Glutamatergic neuron (in vitro differentiated cells): ENCODE results near the gene TRMT44. TPM values are rescaled to one million over a fixed set of nuclear protein-coding genes. Genes with fewer than 3 reads are reported as not detected.

ENCODE experiments used
- DNase-seq: peaks from one replicate; pipeline ENCODE4 v3.0.0; 2022
- H3K27ac Mint-ChIP-seq: one replicate; pipeline ENCODE4 v1.8.0; 2020; ENCODE audit warnings: mild to moderate bottlenecking, mixed read lengths, inconsistent platforms; ENCODE audit not compliant: unreplicated experiment
- H3K27me3 Mint-ChIP-seq: one replicate; pipeline ENCODE4 v1.8.0; 2020; ENCODE audit warnings: mild to moderate bottlenecking, moderate library complexity, mixed read lengths, inconsistent platforms; ENCODE audit not compliant: unreplicated experiment
- H3K36me3 Mint-ChIP-seq: one replicate; pipeline ENCODE4 v1.8.0; 2020; ENCODE audit warnings: mild to moderate bottlenecking, mixed read lengths, inconsistent platforms; ENCODE audit not compliant: unreplicated experiment
- H3K4me1 Mint-ChIP-seq: one replicate; pipeline ENCODE4 v1.8.0; 2020; ENCODE audit warnings: mild to moderate bottlenecking, low read depth, mixed read lengths, inconsistent platforms; ENCODE audit not compliant: unreplicated experiment
- H3K4me3 Mint-ChIP-seq: one replicate; pipeline ENCODE4 v1.8.0; 2020; ENCODE audit warnings: mild to moderate bottlenecking, mixed read lengths, inconsistent platforms; ENCODE audit not compliant: unreplicated experiment
- H3K9me3 Mint-ChIP-seq: one replicate; pipeline ENCODE4 v1.8.0; 2020; ENCODE audit warnings: mild to moderate bottlenecking, moderate library complexity, mixed read lengths, inconsistent platforms; ENCODE audit not compliant: unreplicated experiment
- CTCF ChIP-seq: fragments of 200-600 bp; sonication (generic); IDR thresholded peaks from one replicate; pipeline ENCODE4 v1.5.0; 2021; ENCODE audit not compliant: partially characterized antibody, unreplicated experiment
- total RNA-seq: library from RNA; stranded (reverse); fragmentation: NEBNext Ultra II Directional; extraction: Animal tissue kit (Norgen Biotek cat#: 25700); gene quantifications from one replicate; pipeline ENCODE4 v1.2.1, GENCODE V29; 2021; ENCODE audit not compliant: unreplicated experiment

TRMT44 gene
- total RNA-seq, 1 donor from 2014 or later, result 23.3 TPM

DNA sequence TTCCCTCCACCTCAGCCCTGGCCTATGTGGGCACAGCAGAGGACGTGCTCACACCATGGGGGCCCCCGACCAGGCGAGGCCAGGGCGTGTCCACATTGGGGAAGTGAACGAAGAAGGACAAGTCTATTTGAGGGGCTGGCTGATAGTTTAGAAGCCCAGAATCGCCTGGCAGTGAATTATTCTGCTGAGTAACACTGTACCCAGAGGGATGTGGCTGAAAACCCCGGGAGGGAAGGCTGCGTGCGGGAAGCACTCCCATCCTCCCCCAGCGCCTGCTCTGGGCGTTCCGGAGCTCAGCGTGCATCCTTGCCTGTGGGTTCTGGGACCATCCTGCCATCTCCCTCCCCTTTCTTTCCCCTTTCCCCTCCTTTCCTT, 66.6 kb downstream of the TRMT44 start:
- no peak for DNase-seq
- no peak for TF ChIP-seq CTCF
- Mint-ChIP-seq H3K9me3 (peaks cover 6% of the 10 kb centered on the region), H3K4me3 (peak overlapping the region; percentile 32), H3K27ac (no peak overlapping the region), H3K36me3 (no peaks in the 10 kb centered on the region), H3K4me1 (peaks cover 6% of the 10 kb centered on the region), H3K27me3 (peaks cover 2% of the 10 kb centered on the region)

DNA sequence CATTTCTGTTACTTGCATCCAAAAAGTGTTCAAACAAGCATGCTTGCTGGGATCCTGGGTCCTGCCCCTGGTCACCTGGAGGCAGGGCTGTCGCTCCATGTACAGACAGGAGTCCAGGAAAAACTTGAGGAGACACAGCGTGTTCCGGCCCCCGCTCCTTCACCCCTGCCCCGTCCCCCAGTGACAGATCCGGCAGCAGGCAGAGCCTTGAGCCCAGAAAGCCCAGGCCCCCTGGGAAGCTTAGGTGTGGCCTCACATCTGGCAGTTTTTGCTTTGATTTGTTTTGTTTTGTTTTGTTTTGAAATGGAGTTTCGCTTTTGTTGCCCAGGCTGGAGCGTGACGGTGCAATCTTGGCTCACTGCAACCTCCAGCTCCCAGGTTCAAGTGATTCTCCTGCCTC, 67.0 kb downstream of the TRMT44 start:
- Mint-ChIP-seq H3K36me3 (peaks cover 4% of the 10 kb centered on the region), H3K9me3 (peaks cover 8% of the 10 kb centered on the region), H3K27me3 (peaks cover 4% of the 10 kb centered on the region), H3K4me3 (peak overlapping the region; percentile 32), H3K4me1 (peaks cover 6% of the 10 kb centered on the region), H3K27ac (no peak overlapping the region)
- no peak for DNase-seq
- no peak for TF ChIP-seq CTCF

GRCh38 chr4:8508266-8508665, 67.7 kb downstream of the TRMT44 start:
- no peak for TF ChIP-seq CTCF
- H3K27me3 Mint-ChIP-seq, result peaks cover 4% of the 10 kb centered on the region

GRCh38 chr4:8508740-8509139, 68.2 kb downstream of the TRMT44 start:
- H3K27me3 Mint-ChIP-seq, result peaks cover 4% of the 10 kb centered on the region
- H3K4me3 Mint-ChIP-seq, result no peak overlapping the region
- peaks cover 6% of the 10 kb centered on the region for H3K4me1 Mint-ChIP-seq

More at GRCh38 chr4:8508266-8508665, 67.7 kb downstream of the TRMT44 start:
- H3K4me3 Mint-ChIP-seq, result no peak overlapping the region
- H3K4me1 Mint-ChIP-seq, result peaks cover 6% of the 10 kb centered on the region
- H3K27ac Mint-ChIP-seq, result no peak overlapping the region
- H3K36me3 Mint-ChIP-seq, result peaks cover 10% of the 10 kb centered on the region
- no peak for DNase-seq
- H3K9me3 Mint-ChIP-seq, result peaks cover 13% of the 10 kb centered on the region

More at GRCh38 chr4:8508740-8509139, 68.2 kb downstream of the TRMT44 start:
- no peak for TF ChIP-seq CTCF
- H3K9me3 Mint-ChIP-seq, result peaks cover 13% of the 10 kb centered on the region
- H3K36me3 Mint-ChIP-seq, result peaks cover 15% of the 10 kb centered on the region
- DNase-seq, result no peak
- H3K27ac Mint-ChIP-seq, result no peak overlapping the region
